Natural killer cell treated with Interleukin-12 subunit alpha and Interleukin-12 subunit beta and Interleukin-15 and Interleukin-18, amount 100 ng/mL, for 72 hours (primary cell): ENCODE data around the gene RBM23. TPM values are rescaled to one million over a fixed set of nuclear protein-coding genes. Genes with fewer than 3 reads are reported as not detected.
A peak's percentile ranks its signal among the peaks of the same experiment; 100 is the strongest.
"Not testable (repeated sequence)": the region's sequence is repeated elsewhere in the genome, so short reads cannot be mapped to it uniquely, and the experiment has no call there.

ENCODE experiments used
- ATAC-seq, 2 donors: fragments of 150-1000 bp; cut with Tn5 transposase in 1 of 2; sonication (Bioruptor Pico), chemical (Tn5 transposase) in 1 of 2; 2 replicates each; pipeline ENCODE4 v1.10.0; 2021
- DNase-seq: peaks from one replicate; pipeline ENCODE4 v3.0.0; 2022; ENCODE audit warnings: low spot score
- H3K27ac Mint-ChIP-seq, 2 donors: 1 replicate in 1 of 2; 2 replicates in 1 of 2; pipeline ENCODE4 v1.8.0; 2022; ENCODE audit warnings: mixed read lengths in 2 of 2, mild to moderate bottlenecking in 1 of 2, moderate library complexity in 1 of 2
- H3K27me3 Mint-ChIP-seq, 2 donors: 1 replicate in 1 of 2; 2 replicates in 1 of 2; pipeline ENCODE4 v1.8.0; 2022; ENCODE audit warnings: mixed read lengths in 2 of 2
- H3K36me3 Mint-ChIP-seq: one replicate; pipeline ENCODE4 v1.8.0; 2022; ENCODE audit warnings: mixed read lengths
- H3K4me1 Mint-ChIP-seq, 2 donors: 1 replicate in 1 of 2; 2 replicates in 1 of 2; pipeline ENCODE4 v1.8.0; 2022; ENCODE audit warnings: low read depth in 2 of 2, mixed read lengths in 2 of 2, mild to moderate bottlenecking in 1 of 2
- H3K4me3 Mint-ChIP-seq: one replicate; pipeline ENCODE4 v1.8.0; 2022; ENCODE audit warnings: mixed read lengths
- H3K9me3 Mint-ChIP-seq: 2 replicates; pipeline ENCODE4 v1.8.0; 2022; ENCODE audit warnings: mixed read lengths
- total RNA-seq, 2 donors: library from RNA; stranded (reverse); gene quantifications; one replicate each; pipeline ENCODE4 v1.2.3, GENCODE V29; 2022

RBM23 gene
- total RNA-seq, 2 donors from 2014 or later = 88.2 to 94.1 TPM

GRCh38 chr14:22854963-22855724 is 63.8 kb downstream of the RBM23 start:
- peaks cover 7% of the 10 kb centered on the region for H3K36me3 Mint-ChIP-seq
- peaks cover 18 to 30% of the 10 kb centered on the region in 2 donors for H3K27me3 Mint-ChIP-seq
- H3K4me3 Mint-ChIP-seq = no peak overlapping the region
- no peaks in the 10 kb centered on the region for H3K9me3 Mint-ChIP-seq
- ATAC-seq (no peak), DNase-seq (no peak)
- H3K4me1 Mint-ChIP-seq = peaks cover 28 to 32% of the 10 kb centered on the region in 2 donors
- no peak overlapping the region for H3K27ac Mint-ChIP-seq

DNA sequence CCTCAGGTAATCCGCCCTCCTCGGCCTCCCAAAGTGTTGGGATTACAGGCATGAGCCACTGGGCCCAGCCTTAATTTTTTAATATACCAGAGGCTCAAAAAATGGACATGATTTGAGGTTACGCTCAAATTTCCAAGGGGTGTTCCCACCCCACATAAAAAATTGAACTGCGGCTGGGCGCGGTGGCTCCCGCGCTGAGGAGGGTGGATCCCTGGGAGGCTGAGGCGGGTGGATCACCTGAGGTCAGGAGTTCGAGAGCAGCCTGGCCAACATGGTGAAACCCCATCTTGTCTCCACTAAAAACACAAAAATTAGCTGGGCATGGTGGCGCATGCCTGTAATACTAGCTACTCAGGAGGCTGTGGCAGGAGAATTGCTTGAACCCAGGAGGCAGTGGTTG is 64.7 kb downstream of the RBM23 start:
- Mint-ChIP-seq H3K27me3 (peaks cover 18 to 30% of the 10 kb centered on the region in 2 donors), H3K4me1 (peaks cover 30 to 32% of the 10 kb centered on the region in 2 donors)
- DNase-seq, ATAC-seq, H3K27ac Mint-ChIP-seq, H3K36me3 Mint-ChIP-seq, H3K9me3 Mint-ChIP-seq, H3K4me3 Mint-ChIP-seq: not testable (repeated sequence)

DNA sequence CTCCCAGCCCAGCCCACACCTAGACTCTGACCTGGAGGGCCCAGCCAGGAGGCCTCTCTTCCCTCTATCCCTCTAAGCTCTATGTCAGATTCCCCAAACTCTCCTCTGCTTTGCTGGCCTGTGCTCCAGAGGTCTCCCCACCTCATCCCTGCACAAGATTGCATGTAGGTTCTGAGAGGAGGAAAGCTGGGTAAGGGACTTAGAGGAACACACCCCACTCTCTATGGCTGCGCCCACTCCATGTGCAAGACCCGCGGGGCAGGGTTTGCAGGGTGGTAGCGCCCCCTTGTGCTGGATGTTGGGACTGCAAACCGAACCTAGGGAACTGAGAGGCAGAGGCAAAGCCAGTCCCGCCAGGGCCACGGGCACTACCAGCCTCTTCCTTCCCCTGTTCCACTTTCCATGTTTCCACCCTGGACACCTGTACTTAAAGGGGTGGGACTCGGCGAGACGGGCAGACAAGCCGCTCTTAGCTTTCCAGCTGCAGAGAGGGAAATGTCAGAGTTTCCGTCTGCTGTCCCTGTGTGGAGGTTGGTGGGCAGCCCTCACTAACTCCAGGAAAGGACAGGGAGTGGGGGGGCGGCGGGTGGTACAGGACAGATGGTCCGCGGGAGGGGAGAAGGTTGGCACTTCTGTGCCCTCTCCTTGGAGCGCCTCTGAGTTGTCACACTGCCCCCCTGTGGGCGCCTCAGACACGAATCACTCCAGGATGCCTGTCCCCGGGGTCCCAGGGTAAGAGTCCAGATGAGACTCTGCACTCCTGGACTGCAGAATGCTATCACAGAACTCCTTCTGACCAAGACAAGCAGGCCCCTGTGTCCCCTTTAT is 65.8 kb downstream of the RBM23 start:
- peak overlapping the region; percentile 86 to 89 for H3K27ac Mint-ChIP-seq
- H3K4me3 Mint-ChIP-seq = peak overlapping the region; percentile 79

DNA sequence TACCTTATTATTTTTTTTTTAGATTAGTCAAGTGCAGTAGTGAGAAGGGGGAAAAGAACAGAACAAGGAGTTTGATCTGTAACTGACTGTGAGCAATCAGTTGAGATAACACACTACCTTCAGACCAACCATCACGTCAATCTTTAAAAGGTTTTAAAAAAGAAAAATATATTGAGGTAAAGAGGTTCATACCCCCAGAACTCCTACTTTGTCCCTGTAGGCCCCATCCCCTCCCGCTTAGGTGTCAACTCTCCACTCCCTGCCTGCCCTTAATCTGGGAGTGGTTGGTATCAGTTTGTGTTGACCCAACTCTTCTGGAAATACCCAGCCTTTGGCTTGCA is 66.4 kb downstream of the RBM23 start:
- Mint-ChIP-seq H3K27ac (peak overlapping the region; percentile 86 to 89), H3K9me3 (no peaks in the 10 kb centered on the region), H3K36me3 (peaks cover 7% of the 10 kb centered on the region), H3K4me3 (peak overlapping the region; percentile 79), H3K4me1 (peaks cover 20 to 27% of the 10 kb centered on the region in 2 donors), H3K27me3 (peaks cover 18 to 23% of the 10 kb centered on the region in 2 donors)
- DNase-seq = no peak
- ATAC-seq = no peak

More for the DNA sequence above, 65.8 kb downstream of the RBM23 start:
- Mint-ChIP-seq H3K36me3 (peaks cover 7% of the 10 kb centered on the region), H3K27me3 (peaks cover 20 to 29% of the 10 kb centered on the region in 2 donors), H3K9me3 (no peaks in the 10 kb centered on the region), H3K4me1 (peaks cover 25 to 30% of the 10 kb centered on the region in 2 donors)
- ATAC-seq (peak; percentile 70 to 73), DNase-seq (peak; percentile 88)

DNA sequence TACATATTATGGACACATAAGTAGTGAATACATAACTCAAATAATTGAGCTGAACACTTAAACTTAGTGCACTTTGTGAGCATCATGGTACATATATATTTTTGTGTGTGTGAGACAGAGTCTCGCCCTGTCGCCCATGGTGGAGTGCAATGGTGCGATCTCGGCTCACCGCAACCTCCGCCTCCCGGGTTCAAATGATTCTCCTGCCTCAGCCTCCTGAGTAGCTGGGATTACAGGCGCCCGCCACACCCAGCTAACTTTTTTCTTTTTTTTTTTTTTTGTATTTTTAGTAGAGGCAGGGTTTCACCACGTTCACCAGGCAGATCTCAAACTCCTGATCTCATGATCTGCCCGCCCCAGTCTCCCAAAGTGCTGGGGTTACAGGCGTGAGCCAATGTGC is 66.8 kb downstream of the RBM23 start:
- not testable (repeated sequence) for ATAC-seq, H3K9me3 Mint-ChIP-seq, H3K36me3 Mint-ChIP-seq, DNase-seq, H3K4me3 Mint-ChIP-seq
- peak overlapping the region; percentile 75 to 89 for H3K27ac Mint-ChIP-seq
- peaks cover 20 to 27% of the 10 kb centered on the region in 2 donors for H3K4me1 Mint-ChIP-seq
- peaks cover 14 to 19% of the 10 kb centered on the region in 2 donors for H3K27me3 Mint-ChIP-seq

GRCh38 chr14:22850944-22851764 is 67.8 kb downstream of the RBM23 start:
- ATAC-seq (peak; percentile 94 to 95), DNase-seq (peak; percentile 92)
- Mint-ChIP-seq H3K27me3 (peaks cover 12 to 18% of the 10 kb centered on the region in 2 donors), H3K27ac (peak overlapping the region; percentile 75 to 89), H3K4me1 (peaks cover 18 to 27% of the 10 kb centered on the region in 2 donors), H3K9me3 (no peaks in the 10 kb centered on the region), H3K4me3 (peak overlapping the region; percentile 49), H3K36me3 (peaks cover 3% of the 10 kb centered on the region)

GRCh38 chr14:22849212-22849819 is 69.6 kb downstream of the RBM23 start:
- no peaks in the 10 kb centered on the region for H3K9me3 Mint-ChIP-seq
- DNase-seq (no peak), ATAC-seq (no peak)
- peaks cover 16 to 26% of the 10 kb centered on the region in 2 donors for H3K4me1 Mint-ChIP-seq
- no peak overlapping the region for H3K4me3 Mint-ChIP-seq
- peaks cover 6 to 16% of the 10 kb centered on the region in 2 donors for H3K27me3 Mint-ChIP-seq
- no peaks in the 10 kb centered on the region for H3K36me3 Mint-ChIP-seq
- peak overlapping the region in 1 of 2 donors; percentile 40 for H3K27ac Mint-ChIP-seq

- no peak for ATAC-seq
- Mint-ChIP-seq H3K27me3 (peaks cover 6 to 17% of the 10 kb centered on the region in 2 donors), H3K27ac (peak overlapping the region in 1 of 2 donors; percentile 30), H3K4me3 (no peak overlapping the region), H3K9me3 (no peaks in the 10 kb centered on the region), H3K4me1 (peaks cover 16 to 26% of the 10 kb centered on the region in 2 donors), H3K36me3 (no peaks in the 10 kb centered on the region)
- no peak for DNase-seq
These were observed 70.4 kb downstream of the RBM23 start for GRCh38 chr14:22848351-22849164.

GRCh38 chr14:22847661-22848341 is 71.1 kb downstream of the RBM23 start:
- Mint-ChIP-seq H3K4me1 (peaks cover 12 to 22% of the 10 kb centered on the region in 2 donors), H3K27ac (peak overlapping the region in 1 of 2 donors; percentile 37), H3K9me3 (no peaks in the 10 kb centered on the region), H3K27me3 (peaks cover 6 to 20% of the 10 kb centered on the region in 2 donors), H3K4me3 (no peak overlapping the region), H3K36me3 (no peaks in the 10 kb centered on the region)
- no peak for ATAC-seq
- DNase-seq = no peak

- no peak overlapping the region for H3K4me3 Mint-ChIP-seq
- peaks cover 10 to 20% of the 10 kb centered on the region in 2 donors for H3K4me1 Mint-ChIP-seq
- peaks cover 6 to 20% of the 10 kb centered on the region in 2 donors for H3K27me3 Mint-ChIP-seq
- DNase-seq (no peak), ATAC-seq (no peak)
- H3K27ac Mint-ChIP-seq = peak overlapping the region in 1 of 2 donors; percentile 28
- H3K9me3 Mint-ChIP-seq = no peaks in the 10 kb centered on the region
- no peaks in the 10 kb centered on the region for H3K36me3 Mint-ChIP-seq
These were observed 72.1 kb downstream of the RBM23 start for GRCh38 chr14:22846811-22847307.

- H3K27ac Mint-ChIP-seq = peak overlapping the region; percentile 17 to 28
- H3K4me3 Mint-ChIP-seq = no peak overlapping the region
- no peak for ATAC-seq
- no peak for DNase-seq
- H3K9me3 Mint-ChIP-seq = no peaks in the 10 kb centered on the region
- H3K4me1 Mint-ChIP-seq = peaks cover 1 to 12% of the 10 kb centered on the region in 2 donors
- peaks cover 6 to 23% of the 10 kb centered on the region in 2 donors for H3K27me3 Mint-ChIP-seq
- no peaks in the 10 kb centered on the region for H3K36me3 Mint-ChIP-seq
These were observed 72.9 kb downstream of the RBM23 start for GRCh38 chr14:22845821-22846625.
